ENCODE data around the gene ATXN1.

DNA sequence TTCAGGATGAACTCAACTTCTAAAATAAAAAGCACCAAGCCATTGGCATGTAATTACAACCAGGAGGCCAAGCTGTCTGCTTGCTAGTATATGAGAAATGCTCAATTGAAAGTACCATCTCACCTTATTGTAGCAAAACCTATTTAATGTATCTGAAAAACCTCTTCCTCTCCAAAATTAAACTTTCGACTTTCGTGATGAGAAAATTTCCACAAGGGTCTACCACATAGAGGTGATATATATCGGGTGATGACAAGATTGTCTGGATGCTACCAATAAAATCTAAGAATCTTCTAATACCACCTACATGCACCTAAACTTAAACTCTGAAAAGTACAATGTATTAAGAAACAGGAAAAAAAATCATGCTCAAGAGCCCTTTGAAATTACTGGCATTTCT, 74.2 kb downstream of the ATXN1 start:
- no peak for TF ChIP-seq RFX5 (IDR thresholded peaks at IDR 0.05; ENCODE audit: low read length)
- TF ChIP-seq ELF1 (IDR thresholded peaks at IDR 0.05): no peak
- no peak for TF ChIP-seq CTCF (IDR thresholded peaks at IDR 0.05)
- no peak for TF ChIP-seq MEF2A (IDR thresholded peaks at IDR 0.05; ENCODE audit: borderline replicate concordance, low read depth)
- TF ChIP-seq, protein P1, sequence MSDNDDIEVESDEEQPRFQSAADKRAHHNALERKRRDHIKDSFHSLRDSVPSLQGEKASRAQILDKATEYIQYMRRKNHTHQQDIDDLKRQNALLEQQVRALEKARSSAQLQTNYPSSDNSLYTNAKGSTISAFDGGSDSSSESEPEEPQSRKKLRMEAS (IDR thresholded peaks at IDR 0.05; ENCODE audit: low read depth): no peak
- TF ChIP-seq, protein P2, sequence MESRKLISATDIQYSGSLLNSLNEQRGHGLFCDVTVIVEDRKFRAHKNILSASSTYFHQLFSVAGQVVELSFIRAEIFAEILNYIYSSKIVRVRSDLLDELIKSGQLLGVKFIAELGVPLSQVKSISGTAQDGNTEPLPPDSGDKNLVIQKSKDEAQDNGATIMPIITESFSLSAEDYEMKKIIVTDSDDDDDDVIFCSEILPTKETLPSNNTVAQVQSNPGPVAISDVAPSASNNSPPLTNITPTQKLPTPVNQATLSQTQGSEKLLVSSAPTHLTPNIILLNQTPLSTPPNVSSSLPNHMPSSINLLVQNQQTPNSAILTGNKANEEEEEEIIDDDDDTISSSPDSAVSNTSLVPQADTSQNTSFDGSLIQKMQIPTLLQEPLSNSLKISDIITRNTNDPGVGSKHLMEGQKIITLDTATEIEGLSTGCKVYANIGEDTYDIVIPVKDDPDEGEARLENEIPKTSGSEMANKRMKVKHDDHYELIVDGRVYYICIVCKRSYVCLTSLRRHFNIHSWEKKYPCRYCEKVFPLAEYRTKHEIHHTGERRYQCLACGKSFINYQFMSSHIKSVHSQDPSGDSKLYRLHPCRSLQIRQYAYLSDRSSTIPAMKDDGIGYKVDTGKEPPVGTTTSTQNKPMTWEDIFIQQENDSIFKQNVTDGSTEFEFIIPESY (IDR thresholded peaks at IDR 0.05; ENCODE audit: borderline replicate concordance, low read depth): no peak
- TF ChIP-seq YY1 (IDR thresholded peaks at IDR 0.05; ENCODE audit: low read depth): no peak
- TF ChIP-seq POLR2AphosphoS5 (IDR thresholded peaks at IDR 0.05; ENCODE audit: low read depth, low read length): no peak

Data from SK-N-SH (cell line).